Dedifferentiated amniotic fluid mesenchymal stem cell (primary cell): ENCODE measurements around the gene STH.

Source experiments
- DNase-seq: peaks from one replicate; pipeline ENCODE4 v3.0.0-alpha.2; 2016; ENCODE audit errors: extremely low spot score

STH gene

GRCh38 chr17:45985447-45985846, 13.6 kb upstream of the STH start:
- DNase-seq = no peak

GRCh38 chr17:45986056-45986455, 13.0 kb upstream of the STH start:
- DNase-seq = no peak

- DNase-seq = no peak
Measured at GRCh38 chr17:45987706-45988105, 11.3 kb upstream of the STH start.

- DNase-seq = no peak
Measured at GRCh38 chr17:45989759-45990158, 9.3 kb upstream of the STH start.

GRCh38 chr17:45990886-45991285, 8.2 kb upstream of the STH start:
- DNase-seq = no peak

- no peak for DNase-seq
Measured at GRCh38 chr17:45991341-45991740, 7.7 kb upstream of the STH start.

GRCh38 chr17:45992175-45992574, 6.9 kb upstream of the STH start:
- DNase-seq = no peak

GRCh38 chr17:45992904-45993303, 6.1 kb upstream of the STH start:
- no peak for DNase-seq

- DNase-seq = no peak
Measured at GRCh38 chr17:45993962-45994627, 5.0 kb upstream of the STH start.

GRCh38 chr17:45994987-45995386, 4.1 kb upstream of the STH start:
- DNase-seq = no peak

GRCh38 chr17:45995627-45996270, 3.3 kb upstream of the STH start:
- no peak for DNase-seq

GRCh38 chr17:45996282-45996937, 2.6 kb upstream of the STH start:
- no peak for DNase-seq

GRCh38 chr17:45997166-45997565, 1.9 kb upstream of the STH start:
- no peak for DNase-seq

GRCh38 chr17:45997624-45998023, 1.4 kb upstream of the STH start:
- no peak for DNase-seq

GRCh38 chr17:45999900-46000290, 845 bp downstream of the STH start:
- DNase-seq = no peak

- no peak for DNase-seq
Measured at GRCh38 chr17:46000292-46000691, 1.2 kb downstream of the STH start.

- DNase-seq = no peak
Measured at GRCh38 chr17:46000757-46001156, 1.7 kb downstream of the STH start.

GRCh38 chr17:46001390-46002310, 2.6 kb downstream of the STH start:
- no peak for DNase-seq

GRCh38 chr17:46002311-46002972, 3.4 kb downstream of the STH start:
- DNase-seq = peak; percentile 65

- DNase-seq = no peak
Measured at GRCh38 chr17:46002973-46003316, 3.9 kb downstream of the STH start.

GRCh38 chr17:46003907-46004748, 5.1 kb downstream of the STH start:
- DNase-seq = peak; percentile 45
